SU-DHL-6 (cell line): Measurements from ENCODE around the gene RASGRF1.

ENCODE experiments used
- H2AFZ ChIP-seq: fragments of 200-600 bp; sonication (generic); 2 replicates; pipeline ENCODE4 v1.6.1; 2014; ENCODE audit warnings: low read depth, mild to moderate bottlenecking, moderate library complexity, mixed read lengths, antibody characterized with exemption, low read length; ENCODE audit not compliant: severe bottlenecking
- H3F3A ChIP-seq: fragments of 200-600 bp; shearing (Covaris generic); 2 replicates; pipeline ENCODE4 v1.6.0; 2016; ENCODE audit warnings: antibody characterized with exemption, mild to moderate bottlenecking; ENCODE audit not compliant: insufficient read depth
- H3K27ac ChIP-seq: fragments of 200-600 bp; sonication (generic); 2 replicates; pipeline ENCODE4 v1.5.1; 2016; ENCODE audit warnings: low read depth, mild to moderate bottlenecking, low read length, moderate library complexity, mixed read lengths
- H3K27me3 ChIP-seq: fragments of 200-600 bp; sonication (generic), shearing (Covaris generic); 2 replicates; pipeline ENCODE4 v1.6.0; 2014; ENCODE audit warnings: mild to moderate bottlenecking, low read length
- H3K36me3 ChIP-seq: fragments of 200-600 bp; sonication (generic); 2 replicates; pipeline ENCODE4 v1.6.1; 2014; ENCODE audit warnings: mild to moderate bottlenecking, low read length, mixed read lengths
- H3K4me2 ChIP-seq: fragments of 300-600, 200-600 bp; shearing (Covaris generic), sonication (generic); 2 replicates; pipeline ENCODE4 v1.6.0; 2014; ENCODE audit warnings: low read length, low read depth, mild to moderate bottlenecking; ENCODE audit not compliant: poor library complexity, severe bottlenecking
- H3K4me3 ChIP-seq: fragments of 200-600 bp; sonication (generic); 2 replicates; pipeline ENCODE4 v1.5.1; 2014; ENCODE audit warnings: antibody characterized with exemption, low read length, mild to moderate bottlenecking, mixed read lengths; ENCODE audit not compliant: insufficient read depth, poor library complexity, severe bottlenecking
- H3K79me2 ChIP-seq: fragments of 200-600 bp; sonication (generic); 2 replicates; pipeline ENCODE4 v1.6.1; 2014; ENCODE audit warnings: mild to moderate bottlenecking, low read length, moderate library complexity; ENCODE audit not compliant: insufficient read depth
- H3K9ac ChIP-seq: fragments of 200-600 bp; sonication (generic); 2 replicates; pipeline ENCODE4 v1.7.0; 2014; ENCODE audit warnings: mild to moderate bottlenecking, low read length
- H3K9me2 ChIP-seq: fragments of 200-600 bp; sonication (generic); replicated peaks from 2 replicates; pipeline ENCODE4 v1.6.1; 2014; ENCODE audit warnings: low read length; ENCODE audit not compliant: insufficient read depth
- H3K9me3 ChIP-seq: fragments of 200-600 bp; sonication (generic); 2 replicates; pipeline ENCODE4 v1.6.1; 2014; ENCODE audit warnings: low read length, mixed read lengths; ENCODE audit not compliant: insufficient read depth
- H4K20me1 ChIP-seq: fragments of 200-600 bp; sonication (generic); 2 replicates; pipeline ENCODE4 v1.6.1; 2014; ENCODE audit warnings: low read depth, mild to moderate bottlenecking, antibody characterized with exemption, low read length, moderate library complexity, mixed read lengths
- EZH2phosphoT487 ChIP-seq: fragments of 200-600 bp; sonication (generic), shearing (Covaris generic); conservative IDR thresholded peaks from 2 replicates; pipeline ENCODE4 v1.6.1; 2018; ENCODE audit warnings: mild to moderate bottlenecking, antibody characterized with exemption, low read length, moderate library complexity, mixed read lengths
- TF ChIP-seq, protein P1 (sequence below): fragments of 200-600 bp; sonication (generic); IDR thresholded peaks from one replicate; pipeline ENCODE4 v1.5.1; 2017; ENCODE audit warnings: antibody characterized with exemption, mild to moderate bottlenecking, low read length, moderate library complexity; ENCODE audit not compliant: insufficient read depth, poor library complexity, severe bottlenecking

RASGRF1 gene

DNA sequence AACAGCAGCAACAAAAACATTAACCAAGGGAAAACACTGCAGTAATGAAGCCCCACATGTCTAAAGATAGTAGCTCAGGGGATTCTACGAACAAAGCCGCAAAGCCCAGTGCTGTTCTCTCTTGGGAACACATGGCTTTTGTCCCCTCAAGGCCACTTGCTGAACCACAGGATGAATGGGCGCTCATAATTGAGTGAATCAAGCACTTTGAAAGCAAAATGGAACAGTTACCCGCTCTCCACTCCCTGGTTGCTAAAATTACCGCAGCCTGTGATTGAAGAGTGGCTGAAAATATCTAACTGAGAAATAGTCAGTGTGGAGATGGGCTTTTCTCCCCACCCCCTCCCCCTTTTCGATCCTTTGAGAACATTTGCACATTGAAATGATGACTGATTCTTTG lies 39.6 kb downstream of the RASGRF1 start:
- Histone ChIP-seq H4K20me1 (no peaks in the 10 kb centered on the region), H3K4me2 (no peak overlapping the region), H3K79me2 (no peaks in the 10 kb centered on the region), H3F3A (no peaks in the 10 kb centered on the region), H3K9ac (no peak overlapping the region), H2AFZ (no peak overlapping the region), H3K36me3 (no peaks in the 10 kb centered on the region), H3K4me3 (no peak overlapping the region), H3K9me3 (no peaks in the 10 kb centered on the region), H3K27ac (no peak overlapping the region), H3K9me2 (no peaks in the 10 kb centered on the region), H3K27me3 (no peaks in the 10 kb centered on the region)
- no peak for TF ChIP-seq EZH2phosphoT487
- TF ChIP-seq, protein P1, sequence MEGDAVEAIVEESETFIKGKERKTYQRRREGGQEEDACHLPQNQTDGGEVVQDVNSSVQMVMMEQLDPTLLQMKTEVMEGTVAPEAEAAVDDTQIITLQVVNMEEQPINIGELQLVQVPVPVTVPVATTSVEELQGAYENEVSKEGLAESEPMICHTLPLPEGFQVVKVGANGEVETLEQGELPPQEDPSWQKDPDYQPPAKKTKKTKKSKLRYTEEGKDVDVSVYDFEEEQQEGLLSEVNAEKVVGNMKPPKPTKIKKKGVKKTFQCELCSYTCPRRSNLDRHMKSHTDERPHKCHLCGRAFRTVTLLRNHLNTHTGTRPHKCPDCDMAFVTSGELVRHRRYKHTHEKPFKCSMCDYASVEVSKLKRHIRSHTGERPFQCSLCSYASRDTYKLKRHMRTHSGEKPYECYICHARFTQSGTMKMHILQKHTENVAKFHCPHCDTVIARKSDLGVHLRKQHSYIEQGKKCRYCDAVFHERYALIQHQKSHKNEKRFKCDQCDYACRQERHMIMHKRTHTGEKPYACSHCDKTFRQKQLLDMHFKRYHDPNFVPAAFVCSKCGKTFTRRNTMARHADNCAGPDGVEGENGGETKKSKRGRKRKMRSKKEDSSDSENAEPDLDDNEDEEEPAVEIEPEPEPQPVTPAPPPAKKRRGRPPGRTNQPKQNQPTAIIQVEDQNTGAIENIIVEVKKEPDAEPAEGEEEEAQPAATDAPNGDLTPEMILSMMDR: no peak

DNA sequence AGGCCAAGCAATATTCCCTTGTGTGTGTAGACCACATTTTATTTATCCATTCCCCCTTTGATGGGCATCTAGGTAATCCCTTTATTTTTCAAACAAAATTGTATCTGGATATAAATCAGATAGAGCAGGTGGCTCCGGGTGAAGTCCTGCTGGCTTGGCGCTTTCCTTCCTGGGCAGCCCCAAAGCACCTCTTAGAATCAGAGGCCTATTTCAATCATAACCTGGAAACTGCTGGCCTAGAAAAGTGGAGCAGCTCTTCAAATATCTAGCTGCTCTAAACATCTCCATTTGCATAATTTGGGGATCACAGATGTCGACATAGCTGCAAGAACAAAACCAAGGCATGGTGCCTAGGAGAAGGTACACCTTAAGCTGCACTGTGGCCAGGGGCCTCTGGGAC lies 40.2 kb downstream of the RASGRF1 start:
- Histone ChIP-seq H3K4me3 (no peak overlapping the region), H3K27ac (no peak overlapping the region), H3K9me3 (no peaks in the 10 kb centered on the region), H3F3A (no peaks in the 10 kb centered on the region), H3K4me2 (no peak overlapping the region), H3K36me3 (no peaks in the 10 kb centered on the region), H3K27me3 (no peaks in the 10 kb centered on the region), H3K9ac (no peak overlapping the region), H3K9me2 (no peaks in the 10 kb centered on the region), H4K20me1 (no peaks in the 10 kb centered on the region), H3K79me2 (no peaks in the 10 kb centered on the region), H2AFZ (no peak overlapping the region)
- TF ChIP-seq, protein P1: no peak
- TF ChIP-seq EZH2phosphoT487: no peak

DNA sequence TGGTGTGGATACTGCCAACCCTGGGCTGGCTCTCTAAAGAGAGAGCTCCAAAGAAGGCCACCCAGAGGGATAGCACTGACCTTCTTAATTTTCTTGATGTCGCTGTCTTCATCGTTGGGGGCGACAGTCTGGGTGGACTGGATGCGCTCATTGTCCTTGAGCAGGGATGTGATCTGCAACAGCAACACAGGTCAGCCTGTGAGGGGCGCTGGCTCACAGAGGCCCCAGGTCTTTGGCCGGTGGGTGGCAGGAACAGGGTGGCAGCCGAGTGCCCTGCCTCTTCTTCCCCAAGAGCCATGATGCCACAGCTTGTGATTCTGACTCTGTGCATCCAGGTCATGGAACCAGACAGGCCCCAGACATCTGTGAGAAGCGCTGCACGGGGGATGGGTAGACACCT lies 41.2 kb downstream of the RASGRF1 start:
- TF ChIP-seq EZH2phosphoT487: no peak
- TF ChIP-seq, protein P1: no peak
- Histone ChIP-seq H3K4me3 (no peak overlapping the region), H3K9ac (no peak overlapping the region), H3K36me3 (no peaks in the 10 kb centered on the region), H3K27ac (no peak overlapping the region), H3K9me3 (no peaks in the 10 kb centered on the region), H3F3A (no peaks in the 10 kb centered on the region), H3K9me2 (no peaks in the 10 kb centered on the region), H3K27me3 (no peaks in the 10 kb centered on the region), H2AFZ (no peak overlapping the region), H4K20me1 (no peaks in the 10 kb centered on the region), H3K4me2 (no peak overlapping the region), H3K79me2 (no peaks in the 10 kb centered on the region)
